Upper lobe of left lung (tissue), 6 donors: ENCODE results near the gene NAA25. TPM values are rescaled to one million over a fixed set of nuclear protein-coding genes. Genes with fewer than 3 reads are reported as not detected.
"Not testable (repeated sequence)": the region's sequence is repeated elsewhere in the genome, so short reads cannot be mapped to it uniquely, and the experiment has no call there.

Experiments used
- ATAC-seq, 2 donors: fragments of 200-7000 bp; cut with Tn5 transposase; one replicate each; pipeline ENCODE4 v1.9.1; 2022; ENCODE audit warnings: mild to moderate bottlenecking in 2 of 2, moderate library complexity in 2 of 2; ENCODE audit not compliant: low FRiP score in 2 of 2
- DNase-seq, 2 donors: peaks; one replicate each; pipeline ENCODE4 v3.0.0-alpha.2; 2019 to 2020
- H3K27ac ChIP-seq, 4 donors: fragments of 200-600 bp; sonication (generic); one replicate each; pipeline ENCODE4 v1.5.1; 2016 to 2019
- H3K27me3 ChIP-seq, 4 donors: fragments of 200-600 bp; sonication (generic); one replicate each; pipeline ENCODE4 v1.5.1; 2017 to 2019
- H3K36me3 ChIP-seq, 4 donors: fragments of 200-600 bp; sonication (generic); one replicate each; pipeline ENCODE4 v1.5.1; 2016 to 2019
- H3K4me1 ChIP-seq, 4 donors: fragments of 200-600 bp; sonication (generic); one replicate each; pipeline ENCODE4 v1.5.1; 2018 to 2019
- H3K4me3 ChIP-seq, 4 donors: fragments of 200-600 bp; sonication (generic); one replicate each; pipeline ENCODE4 v1.5.1; 2017 to 2019; ENCODE audit warnings: mild to moderate bottlenecking in 2 of 4, moderate library complexity in 1 of 4
- H3K9me3 ChIP-seq, 4 donors: fragments of 200-600 bp; sonication (generic); one replicate each; pipeline ENCODE4 v1.5.1; 2018 to 2019
- CTCF ChIP-seq, 6 experiments: fragments of 450-650 bp in 4 of 6; fragments of 200-600 bp in 2 of 6; sonication (generic) in 2 of 6; IDR thresholded peaks; one replicate each; pipeline ENCODE4 v1.5.1; 2016 to 2019; ENCODE audit warnings: antibody characterized with exemption in 6 of 6
- EP300 ChIP-seq, 4 donors: sonication (generic); formaldehyde crosslinking; IDR thresholded peaks; one replicate each; pipeline ENCODE4 v1.5.1; 2017; ENCODE audit warnings: antibody characterized with exemption in 4 of 4, control low read depth in 2 of 4
- POLR2A ChIP-seq, 4 donors: fragments of 450-650 bp; IDR thresholded peaks; one replicate each; pipeline ENCODE4 v1.5.1; 2016 to 2017; ENCODE audit warnings: antibody characterized with exemption in 4 of 4, mild to moderate bottlenecking in 2 of 4
- POLR2AphosphoS5 ChIP-seq, 2 donors: sonication (generic); formaldehyde crosslinking; IDR thresholded peaks; one replicate each; pipeline ENCODE4 v1.5.1; 2017; ENCODE audit warnings: antibody characterized with exemption in 2 of 2
- WGBS, 2 donors: methylation state at CpG; one replicate each; pipeline ENCODE4 v1.1.5; 2017 to 2018; 5-methylcytosine and 5-hydroxymethylcytosine counted together
- total RNA-seq, 6 donors: library from RNA; depleted of rRNA in 4 of 6; stranded (reverse); fragments of >200 nt in 4 of 6; gene quantifications; one replicate each; pipeline versions ENCODE4 v1.1.0 to v1.2.1, GENCODE V29; 2016 to 2021
- donor health status: DM: no; HTN: no; CAD: no; lungs with moderate emphysema.
- donor health status: DM: no; HTN: yes; CAD: no; lungs with severe emphysema.

The NAA25 gene
- total RNA-seq, 6 donors from 2014 or later = 15.0 to 30.3 (median 19.4) TPM

DNA sequence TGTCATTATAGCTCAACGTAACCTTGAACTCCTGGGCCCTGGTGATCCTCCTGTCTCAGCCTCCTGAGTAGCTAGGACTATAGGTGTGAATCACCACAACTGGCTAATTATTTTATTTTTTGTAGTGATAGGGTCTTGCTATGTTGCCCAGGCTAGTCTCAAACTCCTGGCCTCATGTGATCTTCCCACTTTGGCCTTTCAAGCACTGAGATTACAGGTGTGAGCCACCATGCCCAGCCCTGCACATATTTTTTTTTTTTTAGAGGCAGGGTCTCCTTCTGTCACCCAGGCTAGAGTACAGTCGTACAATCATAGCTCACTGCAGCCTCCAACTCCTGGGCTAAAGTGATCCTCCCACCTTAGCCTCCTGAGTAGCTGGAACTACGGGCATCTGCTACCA is 104.5 kb downstream of the NAA25 start:
- TF ChIP-seq CTCF (IDR thresholded peaks at IDR 0.05) (no peak), POLR2AphosphoS5 (IDR thresholded peaks at IDR 0.05) (no peak), POLR2A (IDR thresholded peaks at IDR 0.05) (no peak), EP300 (IDR thresholded peaks at IDR 0.05) (no peak)
- WGBS, 2 donors = 94 to 100% methylated on average over 3 of the region's 3 CpGs
- DNase-seq (no peak), ATAC-seq (no peak)
- Histone ChIP-seq H3K4me1 (peaks cover 0 to 20% (median 3%) of the 10 kb centered on the region in 4 donors), H3K9me3 (no peaks in the 10 kb centered on the region), H3K27me3 (no peaks in the 10 kb centered on the region), H3K27ac (no peak overlapping the region), H3K4me3 (no peak overlapping the region), H3K36me3 (no peaks in the 10 kb centered on the region)

DNA sequence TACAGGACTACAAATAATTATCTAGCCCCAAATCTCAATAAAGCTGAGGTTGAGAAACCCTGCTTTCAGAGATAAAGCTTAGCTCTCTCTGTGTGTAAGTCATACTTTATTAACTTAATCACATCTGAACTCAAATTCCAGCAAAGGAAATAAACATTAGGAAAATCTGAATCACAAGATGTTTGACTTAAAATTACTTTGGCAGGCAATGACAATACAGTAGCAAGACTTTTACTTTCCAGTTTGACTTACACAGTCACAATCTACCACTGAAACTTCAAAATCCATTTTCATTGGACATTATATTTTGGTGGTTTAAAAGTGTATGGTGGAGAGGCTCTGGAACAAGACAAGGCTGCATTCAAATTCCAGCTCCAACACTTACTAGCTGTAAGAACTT is 107.0 kb downstream of the NAA25 start:
- no peaks in the 10 kb centered on the region for H3K27me3 ChIP-seq
- H3K4me1 ChIP-seq = peaks cover 0 to 11% (median 3%) of the 10 kb centered on the region in 4 donors
- TF ChIP-seq EP300 (IDR thresholded peaks at IDR 0.05) = no peak
- TF ChIP-seq POLR2A (IDR thresholded peaks at IDR 0.05) = no peak
- no peak for TF ChIP-seq POLR2AphosphoS5 (IDR thresholded peaks at IDR 0.05)
- TF ChIP-seq CTCF (IDR thresholded peaks at IDR 0.05) = no peak
- no peak overlapping the region for H3K4me3 ChIP-seq
- peak overlapping the region in 2 of 4 donors; percentile 25 to 32 for H3K27ac ChIP-seq
- no peaks in the 10 kb centered on the region for H3K36me3 ChIP-seq
- DNase-seq (no peak), ATAC-seq (no peak)
- H3K9me3 ChIP-seq = no peaks in the 10 kb centered on the region

- DNase-seq (no peak), ATAC-seq (no peak)
- TF ChIP-seq POLR2AphosphoS5 (IDR thresholded peaks at IDR 0.05) (no peak), POLR2A (IDR thresholded peaks at IDR 0.05) (no peak), EP300 (IDR thresholded peaks at IDR 0.05) (no peak), CTCF (IDR thresholded peaks at IDR 0.05) (no peak)
- 94 to 95% methylated on average over 8 of the region's 8 CpGs for WGBS, 2 donors
- Histone ChIP-seq H3K9me3 (no peaks in the 10 kb centered on the region), H3K27ac (peak overlapping the region in 1 of 4 donors; percentile 32), H3K36me3 (no peaks in the 10 kb centered on the region), H3K4me1 (peaks cover 0 to 11% (median 3%) of the 10 kb centered on the region in 4 donors), H3K27me3 (no peaks in the 10 kb centered on the region), H3K4me3 (no peak overlapping the region)
These were observed 107.8 kb downstream of the NAA25 start for GRCh38 chr12:112000820-112001219.

- H3K4me3 ChIP-seq, H3K36me3 ChIP-seq, H3K27me3 ChIP-seq, DNase-seq, H3K9me3 ChIP-seq, ATAC-seq, H3K27ac ChIP-seq: not testable (repeated sequence)
- WGBS, 2 donors = 87 to 93% methylated on average over 9 of the region's 9 CpGs
- H3K4me1 ChIP-seq = peaks cover 7 to 18% (median 13%) of the 10 kb centered on the region in 4 donors
These were observed 109.5 kb downstream of the NAA25 start for GRCh38 chr12:111999129-111999528.

DNA sequence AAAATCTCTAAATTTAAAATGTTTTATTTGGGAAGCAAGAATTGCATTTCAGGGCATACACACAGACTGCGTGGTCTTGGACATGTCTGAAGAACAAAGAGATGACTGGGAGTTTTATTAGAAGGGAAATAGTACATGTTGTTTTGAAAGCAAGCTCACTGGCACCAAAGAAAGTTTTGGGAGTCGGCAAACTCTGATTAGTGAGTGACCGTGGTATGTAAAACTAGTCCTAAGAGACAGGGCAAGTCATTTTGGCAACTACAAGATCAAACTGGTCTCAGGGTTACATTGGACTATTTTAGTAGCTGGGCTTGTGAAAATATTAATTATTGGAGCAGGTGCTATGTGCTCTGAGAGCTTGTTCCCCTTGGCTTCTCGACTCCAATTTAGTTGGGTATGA is 110.6 kb downstream of the NAA25 start:
- no peaks in the 10 kb centered on the region for H3K27me3 ChIP-seq
- no peak overlapping the region for H3K27ac ChIP-seq
- H3K4me3 ChIP-seq = no peak overlapping the region
- no peak for ATAC-seq
- DNase-seq = no peak
- WGBS, 2 donors = 77 to 86% methylated on average over 4 of the region's 4 CpGs
- peaks cover 7 to 18% (median 14%) of the 10 kb centered on the region in 4 donors for H3K4me1 ChIP-seq
- H3K36me3 ChIP-seq = no peaks in the 10 kb centered on the region
- TF ChIP-seq POLR2A (IDR thresholded peaks at IDR 0.05) (no peak), EP300 (IDR thresholded peaks at IDR 0.05) (no peak), POLR2AphosphoS5 (IDR thresholded peaks at IDR 0.05) (no peak), CTCF (IDR thresholded peaks at IDR 0.05) (no peak)
- no peaks in the 10 kb centered on the region for H3K9me3 ChIP-seq
